HG02870 (cell line): ENCODE data around the gene ITGA5.
A peak's percentile ranks its signal among the peaks of the same experiment; 100 is the strongest.

Experiments used
- ATAC-seq: cut with Tn5 transposase; IDR thresholded peaks from one replicate; pipeline ENCODE4 v1.9.1; 2021; ENCODE audit warnings: mild to moderate bottlenecking, moderate library complexity; ENCODE audit not compliant: unreplicated experiment

ITGA5 gene

GRCh38 chr12:54412786-54413185 lies 6.3 kb downstream of the ITGA5 start:
- ATAC-seq, result no peak

GRCh38 chr12:54412348-54412747 lies 6.7 kb downstream of the ITGA5 start:
- no peak for ATAC-seq

GRCh38 chr12:54411391-54412241 lies 7.5 kb downstream of the ITGA5 start:
- no peak for ATAC-seq

- ATAC-seq, result no peak
Observed at GRCh38 chr12:54409267-54409666, 9.8 kb downstream of the ITGA5 start.

- ATAC-seq, result no peak
Observed at GRCh38 chr12:54407183-54407905, 11.7 kb downstream of the ITGA5 start.

- no peak for ATAC-seq
Observed at GRCh38 chr12:54405573-54405972, 13.5 kb downstream of the ITGA5 start.

- ATAC-seq, result no peak
Observed at GRCh38 chr12:54405106-54405505, 14.0 kb downstream of the ITGA5 start.

GRCh38 chr12:54404061-54405004 lies 14.7 kb downstream of the ITGA5 start:
- no peak for ATAC-seq

- ATAC-seq, result no peak
Observed at GRCh38 chr12:54401119-54401518, 17.9 kb downstream of the ITGA5 start.

- ATAC-seq, result peak; percentile 75
Observed at GRCh38 chr12:54398995-54399793, 19.9 kb downstream of the ITGA5 start.

- no peak for ATAC-seq
Observed at GRCh38 chr12:54398218-54398617, 20.8 kb downstream of the ITGA5 start.

- ATAC-seq, result no peak
Observed at GRCh38 chr12:54397157-54397556, 21.9 kb downstream of the ITGA5 start.

GRCh38 chr12:54395545-54395944 lies 23.5 kb downstream of the ITGA5 start:
- ATAC-seq, result no peak

GRCh38 chr12:54394986-54395385 lies 24.1 kb downstream of the ITGA5 start:
- ATAC-seq, result no peak

GRCh38 chr12:54394281-54394719 lies 24.8 kb downstream of the ITGA5 start:
- no peak for ATAC-seq

- ATAC-seq, result no peak
Observed at GRCh38 chr12:54393743-54394142, 25.3 kb downstream of the ITGA5 start.

- ATAC-seq, result no peak
Observed at GRCh38 chr12:54393207-54393609, 25.9 kb downstream of the ITGA5 start.

GRCh38 chr12:54392485-54393206 lies 26.4 kb downstream of the ITGA5 start:
- no peak for ATAC-seq
